Stomach (tissue), 19 donors: Measurements from ENCODE around the gene THUMPD3. TPM values are rescaled to one million over a fixed set of nuclear protein-coding genes. Genes with fewer than 3 reads are reported as not detected.

Experiments
- DNase-seq, 2 donors: peaks; one replicate each; pipeline versions ENCODE4 v3.0.0 to v3.0.0-alpha.2; 2013 to 2019
- H3K27ac ChIP-seq, 5 donors: fragments of 200-600 bp in 4 of 5; sonication (generic) in 4 of 5; one replicate each; pipeline ENCODE4 v1.5.1; 2013 to 2019; ENCODE audit warnings: mild to moderate bottlenecking in 1 of 5, moderate library complexity in 1 of 5
- H3K27me3 ChIP-seq, 3 donors: fragments of 200-600 bp; sonication (generic); one replicate each; pipeline ENCODE4 v1.5.1; 2017 to 2019; ENCODE audit warnings: mixed run types in 1 of 3
- H3K36me3 ChIP-seq, 4 donors: fragments of 200-600 bp; sonication (generic); 1 replicate in 3 of 4; 2 replicates in 1 of 4; pipeline ENCODE4 v1.5.1; 2016 to 2019
- H3K4me1 ChIP-seq, 4 donors: fragments of 200-600 bp; sonication (generic); one replicate each; pipeline ENCODE4 v1.5.1; 2016 to 2019
- H3K4me3 ChIP-seq, 4 donors: fragments of 200-600 bp; sonication (generic) in 3 of 4; one replicate each; pipeline ENCODE4 v1.5.1; 2016 to 2019; ENCODE audit warnings: mild to moderate bottlenecking in 1 of 4
- H3K9me3 ChIP-seq, 4 donors: fragments of 200-600 bp; sonication (generic); one replicate each; pipeline ENCODE4 v1.5.1; 2016 to 2019
- CTCF ChIP-seq, 7 experiments: fragments of 450-650 bp in 4 of 7; fragments of 200-600 bp in 3 of 7; sonication (generic) in 3 of 7; IDR thresholded peaks; one replicate each; pipeline ENCODE4 v1.5.1; 2016 to 2019; ENCODE audit warnings: antibody characterized with exemption in 7 of 7, control low read depth in 2 of 7, mild to moderate bottlenecking in 1 of 7
- EP300 ChIP-seq: sonication (generic); formaldehyde crosslinking; IDR thresholded peaks from one replicate; pipeline ENCODE4 v1.6.1; 2017; ENCODE audit warnings: antibody characterized with exemption
- POLR2A ChIP-seq, 4 donors: fragments of 450-650 bp; IDR thresholded peaks; one replicate each; pipeline ENCODE4 v1.6.1; 2016; ENCODE audit warnings: antibody characterized with exemption in 4 of 4, control low read depth in 2 of 4, mild to moderate bottlenecking in 1 of 4, moderate library complexity in 1 of 4
- POLR2AphosphoS5 ChIP-seq, 3 donors: sonication (generic); formaldehyde crosslinking; IDR thresholded peaks; one replicate each; pipeline ENCODE4 v1.6.1; 2016; ENCODE audit warnings: antibody characterized with exemption in 3 of 3
- WGBS, 5 donors: extraction: QIAGEN DNeasy Blood & Tissue Kit in 3 of 5; methylation state at CpG; one replicate each; pipeline versions ENCODE4 v1.1.5 to v1.1.7; 2013 to 2018; 5-methylcytosine and 5-hydroxymethylcytosine counted together
- intact Hi-C: fragments of 100-400 bp; cut with DNase I; formaldehyde crosslinking; loops from one replicate; pipeline ENCODE4 v1.15.1; 2023; ENCODE audit warnings: low total_unique reads
- long read RNA-seq, 10 donors: transcript quantifications; one replicate each; lab custom pipeline, GENCODE V29; 2026
- polyA plus RNA-seq, 3 donors: library from polyadenylated mRNA; stranded (reverse); fragments of 200-250 nt; gene quantifications; one replicate each; pipeline ENCODE4 v1.2.3, GENCODE V29; 2013
- total RNA-seq, 5 donors: library from RNA; depleted of rRNA; stranded (reverse); fragments of >200 nt; gene quantifications; one replicate each; pipeline versions ENCODE4 v1.1.0 to v1.2.3, GENCODE V29; 2014 to 2016
- donor health status: healthy with polysubstance abuse.
- donor health status: Bipolar disorder and iron deficiency.
- donor health status: healthy.

Gene THUMPD3
- 100 to 1,000 TPM in 1 of 5 donors, 10 to 100 TPM in 3, 1 to 10 TPM in 1; 4.7 to 255 (median 40.3) TPM for total RNA-seq
- 10 to 100 TPM; 20.0 to 24.6 (median 23.5) TPM for polyA plus RNA-seq
- long read RNA-seq, donor 1, partial matches to known transcripts: 0 of 2 reads
- long read RNA-seq, donor 1, other reads (novel, unspliced or antisense): 0 of 2 reads
- long read RNA-seq, donor 2, partial matches to known transcripts: 12 of 13 reads
- long read RNA-seq, donor 2, other reads (novel, unspliced or antisense): 0 of 13 reads
- long read RNA-seq, donor 3: 0 reads
- long read RNA-seq, donor 4, partial matches to known transcripts: 0 of 1 reads
- long read RNA-seq, donor 4, other reads (novel, unspliced or antisense): 0 of 1 reads
- long read RNA-seq, donor 5, partial matches to known transcripts: 0 of 2 reads
- long read RNA-seq, donor 5, other reads (novel, unspliced or antisense): 0 of 2 reads
- long read RNA-seq, donor 6: 0 reads
- long read RNA-seq, donor 7, partial matches to known transcripts: 0 of 2 reads
- long read RNA-seq, donor 7, other reads (novel, unspliced or antisense): 0 of 2 reads
- long read RNA-seq, donor 8, partial matches to known transcripts: 14 of 18 reads
- long read RNA-seq, donor 8, other reads (novel, unspliced or antisense): 0 of 18 reads
- long read RNA-seq, donor 9, partial matches to known transcripts: 0 of 2 reads
- long read RNA-seq, donor 9, other reads (novel, unspliced or antisense): 0 of 2 reads
- long read RNA-seq, donor 10, partial matches to known transcripts: 0 of 1 reads
- long read RNA-seq, donor 10, other reads (novel, unspliced or antisense): 0 of 1 reads

GRCh38 chr3:9362731-9363530 is at the start of gene THUMPD3:
THUMPD3 (plus strand) TSS chr3:9363054; CDS start chr3:9365069, 2,015 bp downstream.
- H3K27me3 ChIP-seq: no peaks in the 10 kb centered on the region
- H3K4me3 ChIP-seq: peak within 1 kb of the TSS; percentile 68 to 85 (median 72)
- WGBS, 5 donors: 1 to 2% (median 1%) methylated on average over 40 to 46 of the region's 46 CpGs
- peak; percentile 88 to 97 for DNase-seq
- no peaks in the 10 kb centered on the region for H3K9me3 ChIP-seq
- peak in 1 of 7 experiments; percentile 15 for TF ChIP-seq CTCF (IDR thresholded peaks at IDR 0.05)
- no peak for TF ChIP-seq EP300
- peak in 1 of 4 donors; percentile 9 for TF ChIP-seq POLR2A (IDR thresholded peaks at IDR 0.05)
- TF ChIP-seq POLR2AphosphoS5 (IDR thresholded peaks at IDR 0.05): peak; percentile 83 to 97 (median 88)
- H3K27ac ChIP-seq: peak within 1 kb of the TSS; percentile 83 to 96 (median 90)
- H3K36me3 ChIP-seq: peaks cover 21 to 34% (median 30%) of the 10 kb centered on the region in 4 donors
- intact Hi-C loops: no loop called here
- H3K4me1 ChIP-seq: peaks cover 16 to 40% (median 23%) of the 10 kb centered on the region in 4 donors

GRCh38 chr3:9314796-9315195 is 48.1 kb upstream of the THUMPD3 start:
- Histone ChIP-seq H3K36me3 (no peaks in the 10 kb centered on the region), H3K27me3 (no peaks in the 10 kb centered on the region), H3K4me3 (no peak overlapping the region), H3K9me3 (no peaks in the 10 kb centered on the region), H3K4me1 (peaks cover 0 to 12% (median 4%) of the 10 kb centered on the region in 4 donors), H3K27ac (no peak overlapping the region)
- intact Hi-C loops: no loop called here
- no peak for TF ChIP-seq CTCF (IDR thresholded peaks at IDR 0.05)
- no peak for TF ChIP-seq POLR2AphosphoS5 (IDR thresholded peaks at IDR 0.05)
- TF ChIP-seq POLR2A (IDR thresholded peaks at IDR 0.05): no peak
- TF ChIP-seq EP300: no peak
- WGBS, 5 donors: 31 to 72% (median 45%) methylated on average over 2 of the region's 2 CpGs
- DNase-seq: no peak

- Histone ChIP-seq H3K36me3 (no peaks in the 10 kb centered on the region), H3K4me1 (peaks cover 0 to 12% (median 4%) of the 10 kb centered on the region in 4 donors), H3K9me3 (no peaks in the 10 kb centered on the region), H3K27me3 (no peaks in the 10 kb centered on the region), H3K27ac (peak overlapping the region in 4 of 5 donors; percentile 14 to 71 (median 70)), H3K4me3 (peak overlapping the region; percentile 18 to 36 (median 34))
- 12 to 41% (median 19%) methylated on average over 13 of the region's 13 CpGs for WGBS, 5 donors
- intact Hi-C loops: no loop called here
- peak in 1 of 2 donors; percentile 71 for DNase-seq
- TF ChIP-seq POLR2A (IDR thresholded peaks at IDR 0.05) (no peak), POLR2AphosphoS5 (IDR thresholded peaks at IDR 0.05) (no peak), EP300 (no peak), CTCF (IDR thresholded peaks at IDR 0.05) (no peak)
Observed at GRCh38 chr3:9316881-9317361, 45.9 kb upstream of the THUMPD3 start.
